Measurements from ENCODE around the gene BRD9.

The BRD9 gene

GRCh38 chr5:878125-878524, 14.5 kb downstream of the BRD9 start:
- no peak for DNase-seq (ENCODE audit: low read depth)

- no peak for DNase-seq (ENCODE audit: low read depth)
These were observed 15.9 kb downstream of the BRD9 start for GRCh38 chr5:876398-877365.

- no peak for DNase-seq (ENCODE audit: low read depth)
These were observed 16.7 kb downstream of the BRD9 start for GRCh38 chr5:875931-876330.

- no peak for DNase-seq (ENCODE audit: low read depth)
These were observed 19.3 kb downstream of the BRD9 start for GRCh38 chr5:873328-873727.

- DNase-seq (ENCODE audit: low read depth), result no peak
These were observed 20.3 kb downstream of the BRD9 start for GRCh38 chr5:872301-872700.

GRCh38 chr5:871596-872298, 20.9 kb downstream of the BRD9 start:
- DNase-seq (ENCODE audit: low read depth), result no peak

- DNase-seq (ENCODE audit: low read depth), result no peak
These were observed 21.6 kb downstream of the BRD9 start for GRCh38 chr5:870956-871355.

- no peak for DNase-seq (ENCODE audit: low read depth)
These were observed 24.0 kb downstream of the BRD9 start for GRCh38 chr5:868428-869135.

GRCh38 chr5:867300-867870, 25.2 kb downstream of the BRD9 start:
- DNase-seq (ENCODE audit: low read depth), result no peak

- no peak for DNase-seq (ENCODE audit: low read depth)
These were observed 26.8 kb downstream of the BRD9 start for GRCh38 chr5:865771-866170.

- DNase-seq (ENCODE audit: low read depth), result no peak
These were observed 27.5 kb downstream of the BRD9 start for GRCh38 chr5:865168-865521.

GRCh38 chr5:864492-865167, 28.0 kb downstream of the BRD9 start:
- no peak for DNase-seq (ENCODE audit: low read depth)

GRCh38 chr5:863244-863805, 29.3 kb downstream of the BRD9 start:
- DNase-seq (ENCODE audit: low read depth), result no peak

- DNase-seq (ENCODE audit: low read depth), result no peak
These were observed 30.0 kb downstream of the BRD9 start for GRCh38 chr5:862367-863243.

- DNase-seq (ENCODE audit: low read depth), result no peak
These were observed 30.9 kb downstream of the BRD9 start for GRCh38 chr5:861442-862366.

- DNase-seq (ENCODE audit: low read depth), result no peak
These were observed 32.0 kb downstream of the BRD9 start for GRCh38 chr5:860506-861150.

GRCh38 chr5:859798-860296, 32.8 kb downstream of the BRD9 start:
- no peak for DNase-seq (ENCODE audit: low read depth)

GRCh38 chr5:859391-859790, 33.2 kb downstream of the BRD9 start:
- DNase-seq (ENCODE audit: low read depth), result no peak

- no peak for DNase-seq (ENCODE audit: low read depth)
These were observed 33.9 kb downstream of the BRD9 start for GRCh38 chr5:858726-859125.
